HepG2 (cell line): ENCODE results near the gene TSTD1. TPM values are rescaled to one million over a fixed set of nuclear protein-coding genes. Genes with fewer than 3 reads are reported as not detected.

Source experiments
- ATAC-seq: fragments of 200-7000 bp; cut with Tn5 transposase; 3 replicates; pipeline ENCODE4 v1.9.1; 2020; ENCODE audit warnings: mild to moderate bottlenecking, moderate library complexity
- BruUV-seq: library from RNA; stranded (reverse); fragments of 400-500 nt; replicated peaks from 2 replicates; lab custom pipeline; 2021; lab: Mats Ljungman, UMichigan
- CTCF ChIA-PET: fragments of 300-600 bp; formaldehyde crosslinking; extraction: SDS; loops from one replicate; lab custom pipeline; 2021; ENCODE audit warnings: low total read pairs, inconsistent platforms, low intra/inter-chr PET ratio; lab: Yijun Ruan, JAX
- POLR2A ChIA-PET: fragments of 350-600 bp; sonication (Branson Sonifier 250); formaldehyde crosslinking; loops from one replicate; lab custom pipeline; 2020; ENCODE audit warnings: antibody characterized with exemption, inconsistent platforms; lab: Yijun Ruan, JAX
- DNase-seq: peaks from one replicate; pipeline ENCODE4 v3.0.0-alpha.2; 2015; ENCODE audit warnings: low spot score
- FAIRE-seq: peaks from 3 replicates; lab custom pipeline; 2011; peaks lifted over from hg19 to GRCh38; lab: Jason Lieb, UNC
- H2AFZ ChIP-seq: one replicate; pipeline ENCODE4 v1.6.1; 2011; ENCODE audit warnings: low read length, inconsistent platforms
- H3K27ac ChIP-seq: fragments of 300-600 bp; 3 replicates; pipeline ENCODE4 v1.8.0; 2011; ENCODE audit warnings: mixed run types, mild to moderate bottlenecking, mixed read lengths, low read length, inconsistent platforms; ENCODE audit not compliant: insufficient read depth; ENCODE audit errors: extremely low read length
- H3K27me3 ChIP-seq, 2 experiments: fragments of 200-600 bp in 1 of 2; 2 replicates in 1 of 2; 3 replicates in 1 of 2; pipeline versions ENCODE4 v1.6.0 to v1.8.0; 2011; ENCODE audit warnings: low read length in 2 of 2, mild to moderate bottlenecking in 2 of 2, moderate library complexity in 2 of 2, inconsistent platforms in 1 of 2; ENCODE audit not compliant: insufficient read depth in 2 of 2, control insufficient read depth in 1 of 2
- H3K36me3 ChIP-seq, 2 experiments: fragments of 200-600 bp in 1 of 2; replicated peaks in 1 of 2; 2 replicates in 1 of 2; 3 replicates in 1 of 2; pipeline versions ENCODE4 v1.5.1 to v1.8.0; 2011; ENCODE audit warnings: low read length in 2 of 2, inconsistent platforms in 1 of 2; ENCODE audit not compliant: insufficient read depth in 2 of 2, control insufficient read depth in 1 of 2
- H3K4me1 ChIP-seq: 2 replicates; pipeline ENCODE4 v1.5.1; 2012; ENCODE audit warnings: low read length, inconsistent platforms; ENCODE audit not compliant: insufficient read depth
- H3K4me2 ChIP-seq: 2 replicates; pipeline ENCODE4 v1.6.0; 2011; ENCODE audit warnings: low read depth, low read length, inconsistent platforms
- H3K4me3 ChIP-seq, 3 experiments: fragments of 200-600 bp in 1 of 3; sonication (generic), shearing (Covaris generic) in 1 of 3; replicated peaks in 1 of 3; 2 replicates each; pipeline ENCODE4 v1.5.1; 2011 to 2016; ENCODE audit warnings: low read length in 3 of 3, inconsistent platforms in 2 of 3, low read depth in 2 of 3, mild to moderate bottlenecking in 2 of 3, control low read depth in 1 of 3, mixed read lengths in 1 of 3; ENCODE audit not compliant: insufficient read depth in 1 of 3
- H3K79me2 ChIP-seq: one replicate; pipeline ENCODE4 v1.6.1; 2011; ENCODE audit warnings: low read length, inconsistent platforms; ENCODE audit not compliant: insufficient read depth
- H3K9ac ChIP-seq: 2 replicates; pipeline ENCODE4 v1.6.0; 2011; ENCODE audit warnings: mild to moderate bottlenecking, low read depth, low read length, inconsistent platforms; ENCODE audit not compliant: insufficient read depth
- H3K9me3 ChIP-seq: 2 replicates; pipeline ENCODE4 v1.5.1; 2012; ENCODE audit warnings: mild to moderate bottlenecking, low read length
- H4K20me1 ChIP-seq: 2 replicates; pipeline ENCODE4 v1.6.0; 2011; ENCODE audit warnings: inconsistent platforms, mild to moderate bottlenecking, low read length, moderate library complexity; ENCODE audit not compliant: insufficient read depth
- ATF2 ChIP-seq: sonication (generic); formaldehyde crosslinking; IDR thresholded peaks from 2 replicates; pipeline ENCODE4 v1.4.0; 2020; ENCODE audit warnings: missing genetic modification reagents
- ATF7 ChIP-seq, 2 experiments: fragments of 450-650 bp in 1 of 2; sonication (generic) in 1 of 2; formaldehyde crosslinking in 1 of 2; IDR thresholded peaks; 2 replicates each; pipeline versions ENCODE4 v1.4.0 to v1.6.1; 2016 to 2020; ENCODE audit warnings: antibody characterized with exemption in 1 of 2, mild to moderate bottlenecking in 1 of 2, missing genetic modification reagents in 1 of 2
- CEBPB ChIP-seq: IDR thresholded peaks from 2 replicates; pipeline ENCODE4 v1.6.1; 2011; ENCODE audit warnings: low read depth, low read length, improper control_type of control experiment, borderline replicate concordance
- CREB3 ChIP-seq: sonication (generic); formaldehyde crosslinking; IDR thresholded peaks from 2 replicates; pipeline ENCODE4 v1.5.0; 2020; ENCODE audit warnings: missing genetic modification reagents
- ZNF629 ChIP-seq: sonication (generic); formaldehyde crosslinking; conservative IDR thresholded peaks from 2 replicates; pipeline ENCODE4 v1.5.0; 2020; ENCODE audit warnings: missing genetic modification reagents
- WGBS: methylation state at CpG from one replicate; pipeline ENCODE4 v1.1.6; 2017; ENCODE audit warnings: low lambda C conversion rate; 5-methylcytosine and 5-hydroxymethylcytosine counted together
- in situ Hi-C: cut with HindIII; loops from 2 replicates; pipeline ENCODE4 v1.10.0; 2017; ENCODE audit warnings: low pct_unique_long_range_greater_than_20kb; ENCODE audit not compliant: extremely low pct_ligation_motif_present
- intact Hi-C: fragments of 100-400 bp; cut with micrococcal nuclease; formaldehyde crosslinking; loops from one replicate; pipeline ENCODE4 v1.10.0; 2022; ENCODE audit not compliant: unreplicated experiment
- polyA plus RNA-seq, 8 experiments: library from polyadenylated mRNA; depleted of rRNA in 3 of 8; stranded (reverse) in 7 of 8; unstranded in 1 of 8; fragments of >200 nt; fragmentation: Illumina TruSeq in 4 of 8; extraction: Trizol in 4 of 8; gene quantifications; 2 replicates each; pipeline versions ENCODE4 v1.2.1 to v1.2.3, GENCODE V29; 2011 to 2016; ENCODE audit warnings: low read depth in 4 of 8, missing spikeins in 1 of 8, mixed read lengths in 1 of 8; ENCODE audit not compliant: insufficient read depth in 1 of 8
- total RNA-seq, 5 experiments: library from RNA; depleted of rRNA; stranded (reverse); fragments of >200 nt; fragmentation: Illumina TruSeq; extraction: Trizol; gene quantifications; 2 replicates each; pipeline ENCODE4 v1.2.3, GENCODE V29; 2016; ENCODE audit warnings: low read depth in 1 of 5

TSTD1 gene
- total and polyA plus RNA-seq, 2 of the 13 experiments (the other 11 are each of a cell fraction or from before 2014, with no cell fraction given): 0.15 to 0.31 TPM

GRCh38 chr1:161008869-161009510, 29.8 kb downstream of the TSTD1 start:
- Histone ChIP-seq H3K27ac (no peak overlapping the region), H2AFZ (no peak overlapping the region), H4K20me1 (no peaks in the 10 kb centered on the region), H3K4me2 (no peak overlapping the region), H3K4me1 (peaks cover 25% of the 10 kb centered on the region), H3K9ac (no peak overlapping the region), H3K4me3 (no peak overlapping the region), H3K27me3 (no peaks in the 10 kb centered on the region), H3K36me3 (peaks cover 0 to 4% of the 10 kb centered on the region in 2 experiments; a peak in 1 of 5 replicates)
- intact Hi-C loops: no loop called here
- ChIA-PET CTCF (no interaction called here), POLR2A (no interaction called here)
- in situ Hi-C loops: no loop called here
- ATAC-seq (no peak), DNase-seq (peak; percentile 12)
- BruUV-seq: no TSS peak
- 82% methylated on average over 4 of the region's 4 CpGs for WGBS
- TF ChIP-seq ATF7 (IDR thresholded peaks at IDR 0.05): peak; percentile 84
- no peak for TF ChIP-seq ATF7 (CRISPR knock-in tag; IDR thresholded peaks at IDR 0.05)
- TF ChIP-seq CEBPB: peak; percentile 7; the same call in 1 of the 2 replicates
- no peak for TF ChIP-seq ATF2 (CRISPR knock-in tag)
- TF ChIP-seq, all 625 proteins: peak for 2
- FAIRE-seq: no peak
- Histone ChIP-seq H3K79me2 (peaks cover 60% of the 10 kb centered on the region), H3K9me3 (no peaks in the 10 kb centered on the region)

- peak; percentile 60 for TF ChIP-seq ZNF629 (CRISPR knock-in tag)
- TF ChIP-seq CREB3 (CRISPR knock-in tag): no peak
- WGBS: 98% methylated on average over 2 of the region's 2 CpGs
- ChIA-PET POLR2A (interaction anchor here (0.8 to 1.5 kb wide), 2 partner anchors 13 to 39 kb away, joined by 4 to 5 read pairs; partner anchors contain the start of genes F11R and USF1), CTCF (no interaction called here)
- Histone ChIP-seq H3K9me3 (no peaks in the 10 kb centered on the region), H3K79me2 (peaks cover 50% of the 10 kb centered on the region), H2AFZ (no peak overlapping the region), H3K27ac (no peak overlapping the region), H3K36me3 (peaks cover 0 to 4% of the 10 kb centered on the region in 2 experiments; a peak in 1 of 5 replicates), H3K4me3 (no peak overlapping the region), H4K20me1 (no peaks in the 10 kb centered on the region), H3K27me3 (no peaks in the 10 kb centered on the region), H3K9ac (no peak overlapping the region), H3K4me1 (peaks cover 10% of the 10 kb centered on the region; the same call in 1 of the 2 replicates), H3K4me2 (no peak overlapping the region)
- intact Hi-C loops: no loop called here
- FAIRE-seq: no peak
- in situ Hi-C loops: no loop called here
- no TSS peak for BruUV-seq
- ATAC-seq: no peak
- DNase-seq: no peak
Measured at GRCh38 chr1:161007369-161007768, 31.4 kb downstream of the TSTD1 start.
